Activated CD8-positive, alpha-beta memory T cell treated with anti-CD3 and anti-CD28 coated beads, Interleukin-2, amount 50 U/mL, for 4 hours (primary cell): ENCODE data around the gene GRIA4.

Experiments used
- DNase-seq: peaks from one replicate; pipeline ENCODE4 v3.0.0-alpha.2; 2020

The GRIA4 gene

GRCh38 chr11:105641433-105641832 is 31.6 kb downstream of the GRIA4 start:
- DNase-seq = no peak

GRCh38 chr11:105642870-105643269 is 33.0 kb downstream of the GRIA4 start:
- no peak for DNase-seq

DNA sequence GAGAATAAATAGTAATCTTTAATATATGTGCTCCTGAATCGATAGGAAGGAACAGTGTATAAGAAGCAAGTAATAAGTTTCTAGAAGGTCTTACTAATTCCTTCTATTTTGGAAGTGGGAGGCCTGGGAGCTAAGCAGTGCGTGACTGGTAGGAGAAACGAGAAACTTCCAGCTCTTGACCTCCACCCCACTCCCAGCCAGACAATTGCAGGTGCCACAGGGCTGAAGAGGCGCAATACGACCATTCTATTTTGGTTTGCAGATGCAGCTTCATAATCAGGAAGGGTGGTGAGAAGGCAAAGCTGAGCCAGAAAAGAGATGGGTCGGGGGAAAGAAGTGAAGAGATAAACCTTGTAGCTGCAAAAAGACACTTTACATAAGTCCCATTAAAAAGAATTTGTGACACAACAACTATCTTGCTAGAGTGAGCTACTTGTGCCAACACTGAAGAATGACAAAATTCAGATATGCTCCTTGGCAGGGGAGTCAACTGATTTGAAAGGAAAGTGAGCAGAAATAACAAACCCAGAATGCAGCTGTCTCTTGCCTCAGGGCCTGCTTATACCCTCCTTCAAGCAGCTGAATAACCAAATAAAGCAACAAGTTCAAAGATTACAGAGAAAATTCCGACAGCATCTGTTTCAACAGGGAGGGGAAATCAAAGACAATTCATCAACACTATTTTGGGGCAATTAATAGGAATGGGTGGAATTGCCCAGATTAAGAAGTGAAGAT is 35.1 kb downstream of the GRIA4 start:
- no peak for DNase-seq

DNA sequence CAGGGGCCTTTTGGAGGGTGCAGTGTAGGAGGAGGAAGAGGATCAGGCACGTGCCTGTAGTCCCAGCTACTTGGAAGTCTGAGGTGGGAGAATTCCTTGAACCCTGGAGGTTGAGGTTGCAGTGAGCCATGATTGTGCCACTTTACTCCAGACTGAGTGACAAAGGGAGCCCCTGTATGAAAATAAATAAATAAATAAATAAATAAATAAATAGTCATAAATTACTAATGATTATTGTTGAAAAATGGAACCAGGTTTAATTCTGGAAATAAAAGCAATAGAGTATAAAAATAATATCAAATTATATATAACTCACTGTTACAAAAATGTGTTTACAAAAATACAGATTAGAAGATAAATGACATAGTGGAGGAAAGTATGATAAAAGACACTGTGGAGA is 37.9 kb downstream of the GRIA4 start:
- DNase-seq = no peak

- DNase-seq = no peak
These were observed 38.9 kb downstream of the GRIA4 start for GRCh38 chr11:105648762-105649161.

GRCh38 chr11:105665281-105665680 is 55.4 kb downstream of the GRIA4 start:
- DNase-seq = no peak

DNA sequence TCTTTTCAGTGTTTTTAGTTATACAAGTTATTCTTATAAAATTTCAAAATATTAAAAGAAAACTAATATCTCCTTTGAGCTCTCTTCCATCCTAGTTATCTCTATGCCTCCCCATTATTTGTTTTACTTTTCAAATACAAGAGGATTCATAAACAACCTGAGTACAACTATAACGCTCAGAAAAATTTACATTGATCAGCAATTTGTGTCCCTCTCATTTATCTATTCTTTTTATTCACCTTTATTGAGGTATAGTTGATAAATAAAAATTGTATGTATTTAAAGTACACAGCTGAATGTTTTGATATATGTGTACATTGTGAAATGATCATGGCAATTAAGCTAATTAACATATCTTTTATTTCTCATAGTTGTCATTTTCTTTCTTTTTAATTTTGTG is 57.6 kb downstream of the GRIA4 start:
- no peak for DNase-seq

DNA sequence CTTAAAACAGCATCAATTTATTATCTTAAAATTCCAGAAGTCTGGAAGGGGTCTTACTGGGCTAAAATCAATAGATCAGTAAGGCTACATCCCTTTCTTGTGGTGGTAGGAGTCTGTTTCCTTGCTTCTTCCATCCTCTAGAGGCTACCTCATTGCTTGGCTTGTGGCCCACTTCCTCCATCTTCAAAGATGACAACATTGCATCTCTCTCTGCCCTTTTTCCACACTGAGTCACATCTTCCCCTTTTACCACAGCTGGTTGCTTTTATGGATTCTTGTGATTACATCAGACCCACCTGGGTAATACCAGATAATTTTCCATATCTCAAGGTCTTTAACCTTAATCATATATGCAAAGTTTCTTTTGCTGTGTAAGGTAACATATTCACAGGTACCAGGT is 60.9 kb downstream of the GRIA4 start:
- no peak for DNase-seq

DNA sequence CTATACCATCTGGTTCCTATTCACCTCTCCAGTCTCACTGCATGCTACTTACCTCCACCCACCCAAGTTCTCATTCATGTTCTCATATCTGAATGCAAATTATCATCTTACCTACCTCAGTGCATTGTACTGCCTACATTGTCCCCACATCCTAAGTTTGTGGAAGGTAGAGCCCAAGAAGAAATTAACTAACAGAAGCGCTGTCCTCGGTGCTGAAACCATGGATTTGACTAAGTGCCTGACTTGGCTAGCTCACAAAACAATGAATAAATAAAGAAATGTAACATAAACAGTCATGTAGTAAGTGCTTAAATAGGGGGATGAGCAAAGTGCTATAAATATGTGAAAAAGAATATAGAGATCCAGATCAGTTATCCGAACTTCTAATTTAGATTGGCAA is 63.2 kb downstream of the GRIA4 start:
- no peak for DNase-seq

GRCh38 chr11:105689631-105690030 is 79.8 kb downstream of the GRIA4 start:
- DNase-seq = no peak

- DNase-seq = no peak
These were observed 80.6 kb downstream of the GRIA4 start for GRCh38 chr11:105690467-105690866.

- no peak for DNase-seq
These were observed 83.3 kb downstream of the GRIA4 start for GRCh38 chr11:105693075-105693759.

GRCh38 chr11:105696000-105696399 is 86.1 kb downstream of the GRIA4 start:
- DNase-seq = no peak

GRCh38 chr11:105697291-105697690 is 87.4 kb downstream of the GRIA4 start:
- DNase-seq = no peak

DNA sequence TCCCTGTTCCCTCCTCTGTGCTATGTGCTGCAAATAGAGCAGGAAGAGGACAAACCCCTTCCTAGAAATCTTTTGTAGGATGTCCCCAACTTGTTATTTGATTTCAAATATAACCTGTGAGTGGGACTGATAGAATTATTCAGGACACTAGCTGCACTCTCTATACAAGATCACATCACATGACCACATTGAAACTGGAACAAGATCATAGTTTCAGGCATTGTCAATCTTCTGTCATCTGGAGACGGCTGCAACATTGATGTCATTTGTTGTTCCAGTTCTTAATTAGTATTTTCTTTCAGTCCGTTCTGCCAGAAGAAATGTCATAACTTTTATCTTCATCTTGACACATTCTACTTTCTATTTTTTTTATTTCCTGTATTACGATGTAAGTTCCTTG is 89.3 kb downstream of the GRIA4 start:
- no peak for DNase-seq

- DNase-seq = no peak
These were observed 90.4 kb downstream of the GRIA4 start for GRCh38 chr11:105700271-105700670.

DNA sequence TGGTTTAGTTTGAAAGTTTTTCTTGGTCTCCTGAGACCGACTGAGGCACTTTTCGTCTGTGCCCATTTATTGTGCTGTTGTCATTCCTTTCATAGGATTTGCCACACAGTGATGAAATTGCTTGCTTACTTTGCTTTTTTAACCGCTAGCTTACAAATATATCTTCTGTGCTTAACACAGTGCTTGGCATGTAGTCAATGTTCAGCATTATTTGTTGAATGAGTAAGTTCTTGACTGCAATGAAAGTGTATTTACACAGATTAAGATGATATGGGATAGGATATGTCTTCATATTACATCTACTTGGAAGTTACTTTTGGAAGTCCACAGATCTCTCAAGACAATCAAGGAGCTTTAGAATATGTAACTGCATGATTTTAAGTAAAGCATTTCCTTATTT is 91.2 kb downstream of the GRIA4 start:
- no peak for DNase-seq

DNA sequence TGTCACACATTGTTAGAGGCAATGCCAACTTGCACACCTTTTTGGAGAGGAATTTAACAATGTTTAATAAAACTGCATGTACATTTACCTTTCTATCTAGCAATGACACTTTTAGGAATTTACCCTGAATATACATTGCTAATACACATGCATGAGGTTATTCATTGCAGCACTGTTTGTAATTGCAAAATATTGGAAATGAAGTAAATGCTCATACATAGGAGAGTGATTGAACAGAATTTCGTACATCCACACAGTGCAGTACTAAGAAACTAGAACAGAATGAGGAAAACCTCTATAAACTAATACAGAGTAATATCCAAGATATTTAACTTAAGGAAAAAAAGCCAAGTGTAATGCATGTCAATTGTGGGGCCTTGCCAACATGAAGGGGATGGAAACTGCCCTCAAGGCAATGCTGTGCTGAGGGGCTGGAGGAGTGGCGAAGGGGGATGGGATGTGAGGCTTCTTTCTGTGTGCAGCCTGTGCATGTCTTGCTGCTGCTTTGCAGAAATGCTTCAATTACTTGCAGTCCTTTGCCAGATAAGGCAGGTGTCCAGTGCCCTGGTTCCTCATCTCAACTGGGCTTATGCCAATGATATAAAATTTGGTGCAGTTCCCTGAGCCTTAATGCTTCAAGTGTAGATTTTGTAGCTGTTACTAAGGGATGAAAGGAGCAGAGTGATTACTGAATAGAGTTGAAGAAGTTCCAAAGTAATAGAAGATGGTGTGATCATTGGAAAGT is 96.1 kb downstream of the GRIA4 start:
- DNase-seq = no peak

- DNase-seq = no peak
These were observed 103.2 kb downstream of the GRIA4 start for GRCh38 chr11:105713106-105713505.

DNA sequence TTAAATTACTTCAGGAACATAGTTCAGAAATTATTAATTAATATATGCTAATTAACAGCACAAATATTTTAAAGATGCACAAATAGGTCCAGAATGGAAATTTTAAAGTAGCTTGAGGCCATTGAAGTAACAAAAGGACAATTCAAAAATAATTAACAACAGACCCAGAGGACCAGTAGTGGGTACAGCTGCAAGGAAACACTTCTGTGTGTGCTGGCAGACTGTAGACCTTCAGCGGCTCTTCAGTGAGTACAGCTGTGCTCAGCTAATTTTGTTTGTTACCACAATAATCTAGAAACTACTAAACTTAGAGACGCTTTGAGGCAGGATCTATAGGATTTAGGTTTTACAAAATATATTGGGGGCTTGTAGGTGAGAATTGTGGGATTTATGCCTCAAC is 103.8 kb downstream of the GRIA4 start:
- DNase-seq = no peak

DNA sequence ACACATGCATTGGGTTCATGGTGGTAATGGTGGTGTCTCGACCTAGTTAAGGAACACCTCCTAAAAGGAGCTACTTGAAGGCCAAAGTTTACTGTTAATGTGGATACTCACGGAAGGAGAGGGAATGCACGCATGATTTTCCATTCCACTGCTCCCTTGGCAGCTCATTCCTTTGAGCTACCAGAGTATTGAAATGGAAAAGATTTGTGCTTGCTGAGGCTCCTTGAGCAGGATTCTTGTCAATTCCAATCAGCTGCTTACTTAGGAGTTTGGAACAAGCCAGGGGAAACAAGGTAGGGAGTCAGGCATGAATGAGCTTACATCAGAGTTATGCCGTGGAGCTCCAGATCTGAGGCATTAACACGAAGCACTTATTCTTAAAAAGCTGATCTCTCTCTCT is 108.8 kb downstream of the GRIA4 start:
- no peak for DNase-seq

DNA sequence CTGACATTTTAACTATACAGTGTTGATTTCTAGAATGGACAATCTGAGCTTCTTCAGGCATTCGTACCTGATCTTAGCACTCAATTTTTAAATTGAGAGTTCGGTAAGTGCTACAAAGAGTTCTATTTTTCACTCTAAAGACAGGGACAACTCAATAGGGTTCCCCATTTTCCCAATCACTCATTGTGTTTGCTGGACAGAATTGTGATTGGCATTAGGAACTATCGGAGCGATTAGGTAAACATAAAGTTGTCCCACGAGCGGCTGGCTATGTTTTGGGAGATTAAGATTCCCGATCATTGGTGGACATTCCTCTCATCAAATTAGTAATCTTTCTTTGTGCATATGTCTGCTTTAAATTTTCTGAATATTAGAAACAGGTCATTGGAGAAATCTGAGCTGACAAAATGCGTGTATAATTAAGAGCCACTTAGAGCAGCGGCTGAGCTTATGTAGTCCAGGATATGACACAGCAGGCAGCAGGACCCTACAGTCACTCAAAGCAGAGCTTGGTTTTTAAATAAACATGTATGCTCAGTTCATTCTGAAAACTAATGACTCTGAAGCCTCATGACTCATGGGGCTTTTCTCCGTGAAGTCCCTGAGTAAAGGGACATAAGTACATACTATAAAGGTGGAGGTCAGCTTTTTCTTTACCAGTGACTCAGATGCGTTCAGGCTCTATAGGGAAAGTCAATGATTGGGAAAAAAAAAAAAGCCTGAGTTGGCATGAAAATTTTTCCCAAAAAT is 109.4 kb downstream of the GRIA4 start:
- no peak for DNase-seq

GRCh38 chr11:105720096-105720495 is 110.2 kb downstream of the GRIA4 start:
- DNase-seq = no peak
